DMS153 (cell line): ENCODE results near the gene GPRC5A.
A peak's percentile ranks its signal among the peaks of the same experiment; 100 is the strongest.
"Not testable (repeated sequence)": the region's sequence is repeated elsewhere in the genome, so short reads cannot be mapped to it uniquely, and the experiment has no call there.

Experiments
- DNase-seq: peaks from one replicate; lab custom pipeline; 2025; lab: John Stamatoyannopoulos, UW

GPRC5A gene

GRCh38 chr12:12891080-12891880 lies at the start of gene GPRC5A:
TSS of gene GPRC5A (plus strand) at chr12:12891562. CDS start at chr12:12908250, 16,688 bp downstream.
- no peak for DNase-seq

- no peak for DNase-seq
Measured at GRCh38 chr12:12845794-12846243, 45.5 kb upstream of the GPRC5A start.

- DNase-seq = not testable (repeated sequence)
Measured at GRCh38 chr12:12846780-12847179, 44.6 kb upstream of the GPRC5A start.

GRCh38 chr12:12853435-12853834 lies 37.9 kb upstream of the GPRC5A start:
- no peak for DNase-seq

- no peak for DNase-seq
Measured at GRCh38 chr12:12859690-12860089, 31.7 kb upstream of the GPRC5A start.

- DNase-seq = no peak
Measured at GRCh38 chr12:12864243-12864642, 27.1 kb upstream of the GPRC5A start.

- DNase-seq = no peak
Measured at GRCh38 chr12:12868477-12869235, 22.7 kb upstream of the GPRC5A start.

- DNase-seq = no peak
Measured at GRCh38 chr12:12870465-12870864, 20.9 kb upstream of the GPRC5A start.

GRCh38 chr12:12871587-12872138 lies 19.7 kb upstream of the GPRC5A start:
- no peak for DNase-seq

- DNase-seq = peak; percentile 70
Measured at GRCh38 chr12:12872139-12872933, 19.0 kb upstream of the GPRC5A start.

GRCh38 chr12:12872934-12873275 lies 18.5 kb upstream of the GPRC5A start:
- no peak for DNase-seq

GRCh38 chr12:12874029-12874428 lies 17.3 kb upstream of the GPRC5A start:
- DNase-seq = no peak

- DNase-seq = not testable (repeated sequence)
Measured at GRCh38 chr12:12875301-12875700, 16.1 kb upstream of the GPRC5A start.

- no peak for DNase-seq
Measured at GRCh38 chr12:12877153-12877768, 14.1 kb upstream of the GPRC5A start.

- DNase-seq = no peak
Measured at GRCh38 chr12:12877781-12878455, 13.4 kb upstream of the GPRC5A start.

GRCh38 chr12:12880537-12880936 lies 10.8 kb upstream of the GPRC5A start:
- DNase-seq = no peak

GRCh38 chr12:12881151-12881909 lies 10.0 kb upstream of the GPRC5A start:
- no peak for DNase-seq

GRCh38 chr12:12882288-12882687 lies 9.1 kb upstream of the GPRC5A start:
- no peak for DNase-seq

- DNase-seq = no peak
Measured at GRCh38 chr12:12883369-12884001, 7.9 kb upstream of the GPRC5A start.
